ENCODE data around the gene KCTD11. TPM values are rescaled to one million over a fixed set of nuclear protein-coding genes. Genes with fewer than 3 reads are reported as not detected.

KCTD11 gene
- total and polyA plus RNA-seq, 2 donors, result 3.0 to 9.9 TPM

DNA sequence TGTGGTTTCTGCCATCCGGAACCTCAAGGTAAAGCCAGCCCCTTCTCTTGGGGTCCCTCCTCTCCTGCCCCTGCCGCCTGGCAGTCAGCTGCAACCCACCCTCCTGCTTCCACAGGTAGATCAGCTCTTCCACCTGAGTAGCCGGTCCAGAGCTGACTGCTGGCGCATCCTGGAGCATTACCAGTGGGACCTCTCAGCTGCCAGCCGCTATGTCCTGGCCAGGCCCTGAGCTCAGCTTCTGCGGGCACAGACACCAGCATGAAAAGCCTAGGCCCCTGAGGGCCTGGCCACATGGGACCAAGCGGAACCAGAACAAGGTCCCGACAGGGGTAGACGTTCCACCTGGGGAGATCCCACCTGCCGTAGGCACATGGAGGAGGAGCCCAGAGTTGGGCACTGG, 36.9 kb downstream of the KCTD11 start:
- Histone ChIP-seq H3K27me3 (ENCODE audit: control insufficient read depth in 2 of 2, insufficient read depth in 1 of 2, low read length in 1 of 2) (peaks cover 0 to 15% of the 10 kb centered on the region in 2 donors), H3K36me3 (ENCODE audit: control insufficient read depth in 2 of 2, insufficient read depth in 2 of 2, low read length in 1 of 2) (peaks cover 3 to 8% of the 10 kb centered on the region in 2 donors), H3K4me3 (ENCODE audit: low read length in 2 of 2) (no peak overlapping the region), H3K4me1 (ENCODE audit: control insufficient read depth in 2 of 2, insufficient read depth in 2 of 2, low read length in 2 of 2) (peaks cover 6 to 16% of the 10 kb centered on the region in 2 donors), H3K9me3 (ENCODE audit: control insufficient read depth in 2 of 2, insufficient read depth in 1 of 2, low read length in 1 of 2) (peaks cover 0 to 1% of the 10 kb centered on the region in 2 donors), H3K27ac (ENCODE audit: low read depth in 1 of 2, low read length in 1 of 2) (no peak overlapping the region)
- 98% methylated on average over 10 of the region's 10 CpGs for WGBS
- DNase-seq (ENCODE audit: low read depth in 6 of 9, low spot score in 9 of 9), result no peak

DNA sequence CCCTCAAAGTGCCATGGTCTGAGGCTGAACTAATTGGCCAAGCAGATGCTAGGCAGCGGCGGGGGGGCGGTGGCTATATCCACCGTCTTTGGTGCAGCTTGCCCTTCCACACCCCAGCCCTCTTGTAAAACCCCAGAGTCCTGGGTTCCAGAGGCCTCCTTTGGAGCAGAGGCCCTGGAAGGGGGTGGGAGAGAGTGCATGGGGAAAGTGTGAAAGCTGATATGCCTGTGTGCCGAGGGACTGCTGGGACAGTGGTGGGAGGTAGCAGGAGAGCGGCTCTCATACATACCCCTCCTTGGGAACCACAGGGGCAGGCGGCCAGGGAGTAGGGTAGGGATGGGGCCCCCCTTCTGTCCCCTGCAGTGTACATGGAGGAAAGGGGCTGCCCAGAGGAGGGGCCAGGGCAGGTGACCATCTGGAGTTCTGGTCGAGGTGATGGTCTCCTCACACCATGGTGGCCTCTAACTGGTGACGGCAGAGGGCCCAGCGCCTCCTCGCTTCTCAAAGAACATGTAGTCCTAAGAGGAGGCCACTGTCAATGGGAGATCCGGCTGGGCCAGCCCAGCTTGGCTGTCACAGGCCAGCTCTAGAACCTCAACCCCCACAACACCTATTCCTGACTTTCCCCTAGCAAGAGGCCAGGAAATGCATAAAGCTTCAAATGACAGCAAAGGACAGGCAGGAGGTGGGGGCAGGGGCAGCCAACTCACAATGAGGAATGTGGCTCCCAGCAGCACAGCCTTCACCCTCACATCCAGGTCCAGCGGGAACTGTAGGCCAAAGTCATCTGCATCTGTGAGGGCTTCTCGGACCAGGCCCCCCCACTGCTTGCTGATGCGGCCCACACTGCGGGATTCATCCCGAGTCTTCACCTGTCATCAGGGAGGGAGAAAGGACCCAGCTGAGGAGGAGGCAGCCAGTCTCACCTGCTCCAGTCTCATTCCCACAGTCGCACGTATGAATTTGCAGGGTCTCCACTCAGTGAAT, 38.3 kb downstream of the KCTD11 start:
- Histone ChIP-seq H3K27me3 (ENCODE audit: control insufficient read depth in 2 of 2, insufficient read depth in 1 of 2, low read length in 1 of 2) (peaks cover 0 to 13% of the 10 kb centered on the region in 2 donors), H3K4me1 (ENCODE audit: control insufficient read depth in 2 of 2, insufficient read depth in 2 of 2, low read length in 2 of 2) (peaks cover 9 to 16% of the 10 kb centered on the region in 2 donors), H3K36me3 (ENCODE audit: control insufficient read depth in 2 of 2, insufficient read depth in 2 of 2, low read length in 1 of 2) (peaks cover 3 to 8% of the 10 kb centered on the region in 2 donors), H3K27ac (ENCODE audit: low read depth in 1 of 2, low read length in 1 of 2) (no peak overlapping the region), H3K9me3 (ENCODE audit: control insufficient read depth in 2 of 2, insufficient read depth in 1 of 2, low read length in 1 of 2) (peaks cover 0 to 2% of the 10 kb centered on the region in 2 donors), H3K4me3 (ENCODE audit: low read length in 2 of 2) (no peak overlapping the region)
- DNase-seq (ENCODE audit: low read depth in 6 of 9, low spot score in 9 of 9), result no peak
- 93% methylated on average over 19 of the region's 19 CpGs for WGBS

DNA sequence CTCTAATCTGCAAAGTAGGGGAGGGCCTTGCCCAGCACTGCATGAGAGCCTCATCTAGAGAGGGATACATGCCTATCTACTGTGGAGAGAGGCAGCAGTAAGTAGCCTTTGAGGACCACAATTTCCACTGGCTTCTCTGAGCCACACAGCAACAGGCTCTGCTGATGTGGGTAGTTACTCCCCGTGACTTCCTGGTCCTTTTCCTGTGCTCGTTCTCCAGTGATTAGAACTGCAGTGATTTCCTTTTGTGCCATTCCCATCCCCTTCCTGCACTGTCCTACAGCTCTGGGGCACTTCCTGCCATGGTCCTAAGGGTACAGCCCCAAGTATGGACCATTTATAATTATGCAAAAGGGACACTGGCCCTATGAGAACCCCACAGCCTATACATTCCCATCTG, 39.3 kb downstream of the KCTD11 start:
- WGBS, result 68% methylated on average over 2 of the region's 2 CpGs
- no peak overlapping the region for H3K4me3 ChIP-seq (ENCODE audit: low read length in 2 of 2)
- H3K9me3 ChIP-seq (ENCODE audit: control insufficient read depth in 2 of 2, insufficient read depth in 1 of 2, low read length in 1 of 2), result peaks cover 0 to 2% of the 10 kb centered on the region in 2 donors
- peaks cover 9 to 16% of the 10 kb centered on the region in 2 donors for H3K4me1 ChIP-seq (ENCODE audit: control insufficient read depth in 2 of 2, insufficient read depth in 2 of 2, low read length in 2 of 2)
- peaks cover 3 to 8% of the 10 kb centered on the region in 2 donors for H3K36me3 ChIP-seq (ENCODE audit: control insufficient read depth in 2 of 2, insufficient read depth in 2 of 2, low read length in 1 of 2)
- H3K27ac ChIP-seq (ENCODE audit: low read depth in 1 of 2, low read length in 1 of 2), result no peak overlapping the region
- peaks cover 0 to 10% of the 10 kb centered on the region in 2 donors for H3K27me3 ChIP-seq (ENCODE audit: control insufficient read depth in 2 of 2, insufficient read depth in 1 of 2, low read length in 1 of 2)
- DNase-seq (ENCODE audit: low read depth in 6 of 9, low spot score in 9 of 9), result no peak

- Histone ChIP-seq H3K36me3 (ENCODE audit: control insufficient read depth in 2 of 2, insufficient read depth in 2 of 2, low read length in 1 of 2) (peaks cover 3 to 8% of the 10 kb centered on the region in 2 donors), H3K27ac (ENCODE audit: low read depth in 1 of 2, low read length in 1 of 2) (peak overlapping the region in 1 of 2 donors; percentile 47), H3K4me1 (ENCODE audit: control insufficient read depth in 2 of 2, insufficient read depth in 2 of 2, low read length in 2 of 2) (peaks cover 9 to 16% of the 10 kb centered on the region in 2 donors), H3K4me3 (ENCODE audit: low read length in 2 of 2) (peak overlapping the region; percentile 64 to 74), H3K27me3 (ENCODE audit: control insufficient read depth in 2 of 2, insufficient read depth in 1 of 2, low read length in 1 of 2) (peaks cover 0 to 8% of the 10 kb centered on the region in 2 donors), H3K9me3 (ENCODE audit: control insufficient read depth in 2 of 2, insufficient read depth in 1 of 2, low read length in 1 of 2) (peaks cover 0 to 2% of the 10 kb centered on the region in 2 donors)
- DNase-seq (ENCODE audit: low read depth in 6 of 9, low spot score in 9 of 9), result no peak
- 92% methylated on average over 42 of the region's 42 CpGs for WGBS
Observed at GRCh38 chr17:7392696-7393612, 41.0 kb downstream of the KCTD11 start.

DNA sequence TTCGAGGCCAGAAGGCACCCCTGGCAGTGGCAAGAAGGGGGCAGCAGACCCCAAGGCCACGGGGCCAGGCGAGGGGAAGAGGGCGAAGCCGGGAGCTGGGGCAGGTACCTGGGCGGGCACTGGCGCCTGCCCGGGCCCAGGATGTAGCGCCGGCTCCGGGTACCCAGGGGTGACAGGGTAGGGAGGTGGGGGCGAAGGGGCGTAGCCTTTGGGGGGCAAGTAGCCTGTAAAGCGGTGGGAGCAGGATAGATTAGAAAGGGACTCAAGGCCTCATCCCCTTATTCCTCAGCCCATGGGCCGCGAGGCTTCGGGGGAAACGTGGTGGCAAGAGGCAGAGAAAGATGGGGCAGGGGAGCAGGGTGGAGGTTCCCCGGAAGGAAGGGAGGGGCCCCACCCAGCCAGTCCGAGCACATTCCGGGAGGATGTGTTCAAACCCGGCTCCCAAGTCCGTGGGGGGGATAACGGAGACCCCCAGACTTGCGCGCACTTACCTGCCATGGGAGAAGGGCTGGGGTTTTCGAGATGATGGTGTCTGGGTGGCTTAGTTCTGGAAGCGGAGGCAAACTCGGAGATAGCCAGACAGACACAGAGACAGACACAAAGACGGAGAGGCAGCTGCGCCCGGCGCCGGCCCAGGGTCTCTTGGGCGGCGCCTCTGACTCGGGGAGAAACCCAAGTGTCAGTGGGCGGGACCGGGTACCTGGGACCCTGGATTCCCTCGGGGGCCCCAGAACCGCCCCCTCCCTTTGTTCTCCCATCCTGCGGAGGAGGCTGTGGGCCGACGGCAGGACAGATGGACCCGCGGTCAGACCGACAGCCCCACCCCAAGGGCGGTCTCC, 41.9 kb downstream of the KCTD11 start:
- Histone ChIP-seq H3K4me1 (ENCODE audit: control insufficient read depth in 2 of 2, insufficient read depth in 2 of 2, low read length in 2 of 2) (peaks cover 9 to 16% of the 10 kb centered on the region in 2 donors), H3K36me3 (ENCODE audit: control insufficient read depth in 2 of 2, insufficient read depth in 2 of 2, low read length in 1 of 2) (peaks cover 3 to 8% of the 10 kb centered on the region in 2 donors), H3K27ac (ENCODE audit: low read depth in 1 of 2, low read length in 1 of 2) (peak overlapping the region; percentile 14 to 86), H3K27me3 (ENCODE audit: control insufficient read depth in 2 of 2, insufficient read depth in 1 of 2, low read length in 1 of 2) (peaks cover 0 to 8% of the 10 kb centered on the region in 2 donors), H3K9me3 (ENCODE audit: control insufficient read depth in 2 of 2, insufficient read depth in 1 of 2, low read length in 1 of 2) (peaks cover 0 to 2% of the 10 kb centered on the region in 2 donors), H3K4me3 (ENCODE audit: low read length in 2 of 2) (peak overlapping the region; percentile 64 to 74)
- WGBS, result 11% methylated on average over 48 of the region's 48 CpGs
- peak in 4 of 9 donors; percentile 16 to 76 (median 58) for DNase-seq (ENCODE audit: low read depth in 6 of 9, low spot score in 9 of 9)

DNA sequence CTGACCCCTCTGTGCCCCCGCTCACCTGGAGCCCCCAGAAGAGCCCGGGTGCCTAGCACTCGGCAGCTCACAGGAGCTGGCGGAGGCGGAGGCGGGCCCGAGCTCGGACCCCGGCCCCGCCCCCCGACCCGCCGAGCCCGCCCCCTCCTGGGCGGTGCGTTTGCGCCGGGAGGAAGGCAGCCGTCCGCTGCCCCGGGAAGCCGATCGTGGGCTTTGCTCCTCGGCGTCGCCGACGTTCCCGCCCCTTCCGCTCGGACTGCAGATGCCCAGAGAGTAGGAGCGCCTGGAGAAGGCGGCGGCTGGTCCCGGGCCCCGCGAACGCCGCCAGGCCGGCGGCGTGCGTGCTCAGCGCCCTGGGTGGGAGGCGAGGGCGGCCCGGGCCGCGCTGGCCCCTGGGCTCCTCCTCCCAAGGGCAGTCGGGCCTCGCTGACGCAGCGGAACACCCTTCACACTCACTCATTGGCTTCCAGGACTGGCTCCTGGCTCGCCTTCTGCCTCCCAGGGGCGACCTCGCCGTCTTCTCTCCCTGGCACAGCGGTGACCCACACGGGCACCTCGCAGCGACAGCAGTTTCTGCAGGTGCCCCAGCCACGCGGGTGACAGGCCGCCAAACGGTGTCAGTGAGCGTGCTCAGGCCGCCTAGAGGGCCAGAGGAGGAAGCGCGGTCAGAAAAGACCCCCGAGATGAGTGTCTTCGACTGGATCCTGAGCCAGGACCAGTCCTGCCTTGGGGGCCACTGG, 42.7 kb downstream of the KCTD11 start, which contains the start of gene PLSCR3:
PLSCR3 (minus strand) TSS at position 74 of the 740 bp plus-strand sequence. CDS start 415 bp downstream, outside the sequence.
- Histone ChIP-seq H3K9me3 (ENCODE audit: control insufficient read depth in 2 of 2, insufficient read depth in 1 of 2, low read length in 1 of 2) (peaks cover 0 to 2% of the 10 kb centered on the region in 2 donors), H3K4me1 (ENCODE audit: control insufficient read depth in 2 of 2, insufficient read depth in 2 of 2, low read length in 2 of 2) (peaks cover 9 to 16% of the 10 kb centered on the region in 2 donors), H3K36me3 (ENCODE audit: control insufficient read depth in 2 of 2, insufficient read depth in 2 of 2, low read length in 1 of 2) (peaks cover 3 to 8% of the 10 kb centered on the region in 2 donors), H3K4me3 (ENCODE audit: low read length in 2 of 2) (peak within 1 kb of the TSS; percentile 64 to 74), H3K27me3 (ENCODE audit: control insufficient read depth in 2 of 2, insufficient read depth in 1 of 2, low read length in 1 of 2) (peaks cover 0 to 8% of the 10 kb centered on the region in 2 donors), H3K27ac (ENCODE audit: low read depth in 1 of 2, low read length in 1 of 2) (peak within 1 kb of the TSS; percentile 14 to 86)
- peak in 6 of 9 donors; percentile 66 to 88 (median 68) for DNase-seq (ENCODE audit: low read depth in 6 of 9, low spot score in 9 of 9)
- WGBS, result under 1% methylated on average over 71 of the region's 71 CpGs

DNA sequence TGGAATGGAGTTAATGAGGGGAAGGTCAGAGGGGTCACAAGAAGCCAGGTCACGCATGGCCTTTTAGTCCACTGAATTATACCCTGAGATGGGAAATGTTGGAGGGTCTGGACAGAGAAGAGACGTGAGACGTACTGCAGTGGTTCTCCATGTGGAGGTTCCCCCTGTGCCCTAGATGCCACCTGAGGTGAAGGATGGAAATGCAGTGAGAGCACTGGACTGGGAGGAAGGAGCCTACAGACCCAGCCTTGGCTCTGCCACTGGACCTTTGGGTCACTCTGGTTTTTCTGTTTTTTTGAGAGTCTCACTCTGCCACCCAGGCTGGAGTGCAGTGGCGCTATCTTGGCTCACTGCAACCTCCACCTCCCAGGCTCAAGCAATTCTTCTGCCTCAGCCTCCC, 44.2 kb downstream of the KCTD11 start:
- Histone ChIP-seq H3K36me3 (ENCODE audit: control insufficient read depth in 2 of 2, insufficient read depth in 2 of 2, low read length in 1 of 2) (no peaks in the 10 kb centered on the region), H3K4me1 (ENCODE audit: control insufficient read depth in 2 of 2, insufficient read depth in 2 of 2, low read length in 2 of 2) (peaks cover 9 to 16% of the 10 kb centered on the region in 2 donors), H3K4me3 (ENCODE audit: low read length in 2 of 2) (no peak overlapping the region), H3K9me3 (ENCODE audit: control insufficient read depth in 2 of 2, insufficient read depth in 1 of 2, low read length in 1 of 2) (peaks cover 0 to 2% of the 10 kb centered on the region in 2 donors), H3K27me3 (ENCODE audit: control insufficient read depth in 2 of 2, insufficient read depth in 1 of 2, low read length in 1 of 2) (peaks cover 0 to 8% of the 10 kb centered on the region in 2 donors), H3K27ac (ENCODE audit: low read depth in 1 of 2, low read length in 1 of 2) (no peak overlapping the region)
- no peak for DNase-seq (ENCODE audit: low read depth in 6 of 9, low spot score in 9 of 9)
- 95% methylated on average over 4 of the region's 4 CpGs for WGBS
